Osteocyte (in vitro differentiated cells): Measurements from ENCODE around the gene RCVRN. TPM values are rescaled to one million over a fixed set of nuclear protein-coding genes. Genes with fewer than 3 reads are reported as not detected.

Source experiments
- DNase-seq: peaks from one replicate; pipeline ENCODE4 v3.0.0; 2021; ENCODE audit warnings: mixed read lengths; ENCODE audit not compliant: unreplicated experiment; ENCODE audit errors: extremely low spot score
- H3K27ac Mint-ChIP-seq: one replicate; pipeline ENCODE4 v1.8.0; 2021; ENCODE audit warnings: mild to moderate bottlenecking, mixed read lengths; ENCODE audit not compliant: unreplicated experiment
- H3K27me3 Mint-ChIP-seq: one replicate; pipeline ENCODE4 v1.8.0; 2021; ENCODE audit warnings: mixed read lengths; ENCODE audit not compliant: unreplicated experiment
- H3K36me3 Mint-ChIP-seq: one replicate; pipeline ENCODE4 v1.8.0; 2021; ENCODE audit warnings: mixed read lengths; ENCODE audit not compliant: unreplicated experiment
- H3K4me1 Mint-ChIP-seq: one replicate; pipeline ENCODE4 v1.8.0; 2021; ENCODE audit warnings: mixed read lengths; ENCODE audit not compliant: unreplicated experiment
- H3K4me3 Mint-ChIP-seq: one replicate; pipeline ENCODE4 v1.8.0; 2021; ENCODE audit warnings: mild to moderate bottlenecking, moderate library complexity, mixed read lengths; ENCODE audit not compliant: unreplicated experiment
- H3K9me3 Mint-ChIP-seq: one replicate; pipeline ENCODE4 v1.8.0; 2021; ENCODE audit warnings: mixed read lengths; ENCODE audit not compliant: unreplicated experiment
- CTCF ChIP-seq: fragments of 200-600 bp; sonication (generic); IDR thresholded peaks from 2 replicates; pipeline ENCODE4 v1.5.0; 2021; ENCODE audit warnings: antibody characterized with exemption, mild to moderate bottlenecking, moderate library complexity
- total RNA-seq: library from RNA; stranded (reverse); gene quantifications from 2 replicates; pipeline ENCODE4 v1.2.1, GENCODE V29; 2021

The RCVRN gene
- total RNA-seq, 1 donor from 2014 or later, result not detected

GRCh38 chr17:9912121-9913099 is 7.3 kb upstream of the RCVRN start:
- H3K4me3 Mint-ChIP-seq, result no peak overlapping the region
- H3K36me3 Mint-ChIP-seq, result peaks cover 3% of the 10 kb centered on the region
- peaks cover 9% of the 10 kb centered on the region for H3K9me3 Mint-ChIP-seq
- H3K4me1 Mint-ChIP-seq, result peaks cover 22% of the 10 kb centered on the region
- DNase-seq, result no peak
- H3K27me3 Mint-ChIP-seq, result no peaks in the 10 kb centered on the region
- TF ChIP-seq CTCF, result no peak
- H3K27ac Mint-ChIP-seq, result no peak overlapping the region

- H3K27ac Mint-ChIP-seq, result no peak overlapping the region
- DNase-seq, result no peak
- no peak for TF ChIP-seq CTCF
- no peaks in the 10 kb centered on the region for H3K27me3 Mint-ChIP-seq
- H3K4me3 Mint-ChIP-seq, result no peak overlapping the region
- H3K36me3 Mint-ChIP-seq, result peaks cover 3% of the 10 kb centered on the region
- H3K4me1 Mint-ChIP-seq, result peaks cover 22% of the 10 kb centered on the region
- H3K9me3 Mint-ChIP-seq, result peaks cover 9% of the 10 kb centered on the region
These were observed 6.0 kb upstream of the RCVRN start for GRCh38 chr17:9911089-9911488.

GRCh38 chr17:9908649-9909042 is 3.6 kb upstream of the RCVRN start:
- no peak for DNase-seq

GRCh38 chr17:9907883-9908648 is 3.0 kb upstream of the RCVRN start:
- no peak overlapping the region for H3K4me3 Mint-ChIP-seq
- no peak overlapping the region for H3K27ac Mint-ChIP-seq
- H3K36me3 Mint-ChIP-seq, result peaks cover 3% of the 10 kb centered on the region
- peaks cover 9% of the 10 kb centered on the region for H3K9me3 Mint-ChIP-seq
- no peaks in the 10 kb centered on the region for H3K27me3 Mint-ChIP-seq
- H3K4me1 Mint-ChIP-seq, result peaks cover 22% of the 10 kb centered on the region
- TF ChIP-seq CTCF, result no peak
- DNase-seq, result no peak

More at GRCh38 chr17:9908649-9909042, 3.6 kb upstream of the RCVRN start:
- Mint-ChIP-seq H3K27ac (no peak overlapping the region), H3K27me3 (no peaks in the 10 kb centered on the region), H3K4me3 (no peak overlapping the region), H3K9me3 (peaks cover 9% of the 10 kb centered on the region), H3K4me1 (peaks cover 22% of the 10 kb centered on the region), H3K36me3 (peaks cover 3% of the 10 kb centered on the region)
- TF ChIP-seq CTCF, result no peak

- Mint-ChIP-seq H3K4me3 (no peak overlapping the region), H3K27me3 (no peaks in the 10 kb centered on the region), H3K4me1 (peaks cover 22% of the 10 kb centered on the region), H3K9me3 (peaks cover 9% of the 10 kb centered on the region), H3K36me3 (peaks cover 3% of the 10 kb centered on the region), H3K27ac (no peak overlapping the region)
- TF ChIP-seq CTCF, result no peak
- no peak for DNase-seq
These were observed 2.1 kb upstream of the RCVRN start for GRCh38 chr17:9907131-9907530.
